SK-N-SH treated with all-trans-retinoic acid at 6 μM for 48 hours (cell line): Measurements from ENCODE around the gene B3GNT3.
A peak's percentile ranks its signal among the peaks of the same experiment; 100 is the strongest.

ENCODE experiments used
- ATAC-seq: fragments of 200-7000 bp; cut with Tn5 transposase; 3 replicates; pipeline ENCODE4 v1.9.1; 2020; ENCODE audit warnings: mild to moderate bottlenecking, moderate library complexity
- BACH2 ChIP-seq: fragments of 250-450 bp; sonication (Bioruptor Pico); IDR thresholded peaks from 2 replicates; pipeline ENCODE4 v1.9.0; 2021; ENCODE audit warnings: mild to moderate bottlenecking, borderline replicate concordance
- CSDC2 ChIP-seq: fragments of 250-450 bp; sonication (Bioruptor Pico); IDR thresholded peaks from 2 replicates; pipeline ENCODE4 v1.5.0; 2020; ENCODE audit warnings: mild to moderate bottlenecking, moderate library complexity
- CSRNP3 ChIP-seq: fragments of 250-450 bp; sonication (Bioruptor Pico); IDR thresholded peaks from 2 replicates; pipeline ENCODE4 v1.5.1; 2021; ENCODE audit warnings: mild to moderate bottlenecking, moderate library complexity
- GLIS3 ChIP-seq: fragments of 250-450 bp; sonication (Bioruptor Pico); IDR thresholded peaks from 2 replicates; pipeline ENCODE4 v1.5.0; 2020; ENCODE audit warnings: mild to moderate bottlenecking, moderate library complexity
- ISL1 ChIP-seq: fragments of 250-450 bp; sonication (Bioruptor Pico); IDR thresholded peaks from 2 replicates; pipeline ENCODE4 v2.1.2; 2022; ENCODE audit warnings: mild to moderate bottlenecking, moderate library complexity
- RARB ChIP-seq: fragments of 250-450 bp; sonication (Bioruptor Pico); IDR thresholded peaks from 2 replicates; pipeline ENCODE4 v1.8.0; 2021; ENCODE audit warnings: mild to moderate bottlenecking, moderate library complexity
- SNAI2 ChIP-seq: fragments of 250-450 bp; sonication (Bioruptor Pico); IDR thresholded peaks from 2 replicates; pipeline ENCODE4 v1.5.0; 2020; ENCODE audit warnings: mild to moderate bottlenecking, moderate library complexity
- TCF4 ChIP-seq: fragments of 250-450 bp; sonication (Bioruptor Pico); IDR thresholded peaks from 2 replicates; pipeline ENCODE4 v1.8.0; 2021; ENCODE audit warnings: mild to moderate bottlenecking, moderate library complexity, borderline replicate concordance
- TOX ChIP-seq: fragments of 250-450 bp; sonication (Bioruptor Pico); IDR thresholded peaks from 2 replicates; pipeline ENCODE4 v1.8.0; 2021; ENCODE audit warnings: mild to moderate bottlenecking, moderate library complexity, borderline replicate concordance
- ZFP3 ChIP-seq: fragments of 250-450 bp; sonication (Bioruptor Pico); IDR thresholded peaks from 2 replicates; pipeline ENCODE4 v1.5.0; 2020; ENCODE audit warnings: mild to moderate bottlenecking, moderate library complexity
- ZFP30 ChIP-seq: fragments of 450-650 bp; formaldehyde crosslinking; IDR thresholded peaks from 2 replicates; pipeline ENCODE4 v1.5.0; 2022; ENCODE audit warnings: mild to moderate bottlenecking, moderate library complexity
- ZNF565 ChIP-seq: fragments of 450-650 bp; formaldehyde crosslinking; conservative IDR thresholded peaks from 2 replicates; pipeline ENCODE4 v1.5.0; 2020; ENCODE audit warnings: low read depth, mild to moderate bottlenecking, moderate library complexity
- ZNF70 ChIP-seq: fragments of 450-650 bp; formaldehyde crosslinking; IDR thresholded peaks from 2 replicates; pipeline ENCODE4 v1.5.0; 2020; ENCODE audit warnings: mild to moderate bottlenecking, moderate library complexity
- TF ChIP-seq, protein P1 (sequence below): fragments of 250-450 bp; sonication (Bioruptor Pico); IDR thresholded peaks from 2 replicates; pipeline ENCODE4 v1.8.0; 2020; ENCODE audit warnings: mild to moderate bottlenecking, moderate library complexity, borderline replicate concordance
- TF ChIP-seq, protein P2 (sequence below): fragments of 250-450 bp; sonication (Bioruptor Pico); IDR thresholded peaks from 2 replicates; pipeline ENCODE4 v1.8.0; 2021; ENCODE audit warnings: low read depth, mild to moderate bottlenecking, moderate library complexity, borderline replicate concordance
- TF ChIP-seq, protein P3 (sequence below): fragments of 250-450 bp; sonication (Bioruptor Pico); IDR thresholded peaks from 2 replicates; pipeline ENCODE4 v1.5.0; 2020; ENCODE audit warnings: mild to moderate bottlenecking, moderate library complexity
- TF ChIP-seq, protein P4 (sequence below): fragments of 250-450 bp; sonication (Bioruptor Pico); IDR thresholded peaks from 2 replicates; pipeline ENCODE4 v1.5.1; 2020; ENCODE audit warnings: low read depth, mild to moderate bottlenecking, moderate library complexity

B3GNT3 gene

GRCh38 chr19:17829855-17830566 is 35.1 kb downstream of the B3GNT3 start (continued):
- TF ChIP-seq, protein P1, sequence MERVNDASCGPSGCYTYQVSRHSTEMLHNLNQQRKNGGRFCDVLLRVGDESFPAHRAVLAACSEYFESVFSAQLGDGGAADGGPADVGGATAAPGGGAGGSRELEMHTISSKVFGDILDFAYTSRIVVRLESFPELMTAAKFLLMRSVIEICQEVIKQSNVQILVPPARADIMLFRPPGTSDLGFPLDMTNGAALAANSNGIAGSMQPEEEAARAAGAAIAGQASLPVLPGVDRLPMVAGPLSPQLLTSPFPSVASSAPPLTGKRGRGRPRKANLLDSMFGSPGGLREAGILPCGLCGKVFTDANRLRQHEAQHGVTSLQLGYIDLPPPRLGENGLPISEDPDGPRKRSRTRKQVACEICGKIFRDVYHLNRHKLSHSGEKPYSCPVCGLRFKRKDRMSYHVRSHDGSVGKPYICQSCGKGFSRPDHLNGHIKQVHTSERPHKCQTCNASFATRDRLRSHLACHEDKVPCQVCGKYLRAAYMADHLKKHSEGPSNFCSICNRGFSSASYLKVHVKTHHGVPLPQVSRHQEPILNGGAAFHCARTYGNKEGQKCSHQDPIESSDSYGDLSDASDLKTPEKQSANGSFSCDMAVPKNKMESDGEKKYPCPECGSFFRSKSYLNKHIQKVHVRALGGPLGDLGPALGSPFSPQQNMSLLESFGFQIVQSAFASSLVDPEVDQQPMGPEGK (CRISPR knock-in tag), result no peak
- TF ChIP-seq SNAI2 (CRISPR knock-in tag) (peak; percentile 70; the same call in 1 of the 2 replicates), BACH2 (CRISPR knock-in tag) (no peak), GLIS3 (CRISPR knock-in tag) (no peak), ZFP30 (no peak), RARB (CRISPR knock-in tag) (no peak), ZFP3 (0 out of 2 replicates have a peak, but pooled peaks have one; percentile 55)
- TF ChIP-seq, protein P2, sequence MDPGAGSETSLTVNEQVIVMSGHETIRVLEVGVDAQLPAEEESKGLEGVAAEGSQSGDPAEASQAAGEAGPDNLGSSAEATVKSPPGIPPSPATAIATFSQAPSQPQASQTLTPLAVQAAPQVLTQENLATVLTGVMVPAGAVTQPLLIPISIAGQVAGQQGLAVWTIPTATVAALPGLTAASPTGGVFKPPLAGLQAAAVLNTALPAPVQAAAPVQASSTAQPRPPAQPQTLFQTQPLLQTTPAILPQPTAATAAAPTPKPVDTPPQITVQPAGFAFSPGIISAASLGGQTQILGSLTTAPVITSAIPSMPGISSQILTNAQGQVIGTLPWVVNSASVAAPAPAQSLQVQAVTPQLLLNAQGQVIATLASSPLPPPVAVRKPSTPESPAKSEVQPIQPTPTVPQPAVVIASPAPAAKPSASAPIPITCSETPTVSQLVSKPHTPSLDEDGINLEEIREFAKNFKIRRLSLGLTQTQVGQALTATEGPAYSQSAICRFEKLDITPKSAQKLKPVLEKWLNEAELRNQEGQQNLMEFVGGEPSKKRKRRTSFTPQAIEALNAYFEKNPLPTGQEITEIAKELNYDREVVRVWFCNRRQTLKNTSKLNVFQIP, result no peak

DNA sequence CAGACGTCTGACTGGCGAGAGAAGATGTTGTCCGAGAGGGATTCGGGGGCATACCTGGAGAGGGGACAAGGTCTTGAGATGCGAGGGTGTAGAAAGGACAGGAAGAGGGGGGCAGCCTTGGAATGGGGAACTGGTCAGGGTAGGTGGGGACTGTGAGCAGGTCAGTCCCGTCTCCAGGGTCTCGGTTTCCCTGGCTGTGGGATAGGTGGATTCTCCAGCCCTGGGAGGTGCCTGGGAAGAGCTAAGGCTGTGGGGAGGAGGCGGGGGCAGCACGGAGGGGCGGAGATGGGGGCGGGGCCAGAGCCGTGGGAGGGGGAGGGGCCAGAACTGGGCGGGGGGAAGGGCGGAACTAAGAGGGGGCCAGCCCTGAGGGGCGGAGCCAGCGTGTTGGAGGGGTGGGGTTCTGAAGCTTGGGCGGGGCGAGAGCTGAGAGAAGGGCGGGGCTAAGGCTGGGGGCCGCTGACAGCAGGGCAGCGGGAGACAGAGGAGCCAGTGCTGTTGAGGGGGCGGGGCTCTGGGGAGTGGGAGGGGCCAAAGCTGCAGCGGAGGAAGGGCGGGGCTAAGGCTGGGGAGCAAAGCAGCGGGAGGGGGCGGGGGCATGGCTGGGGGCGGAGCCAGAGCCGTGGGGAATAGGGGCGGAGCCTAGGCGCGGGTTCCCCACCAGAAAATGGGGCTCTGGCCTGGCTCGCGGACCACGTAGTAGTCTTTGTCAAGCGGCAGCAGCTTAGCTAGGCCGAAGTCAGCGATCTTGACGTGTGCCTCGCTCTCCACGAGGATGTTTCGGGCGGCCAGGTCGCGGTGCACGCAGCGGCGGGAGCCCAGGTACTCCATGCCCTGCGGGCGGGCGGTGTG is 35.9 kb downstream of the B3GNT3 start:
- peak; percentile 90 for ATAC-seq
- TF ChIP-seq ZNF70 (no peak), CSRNP3 (no peak), TCF4 (CRISPR knock-in tag) (no peak), TOX (CRISPR knock-in tag) (no peak), CSDC2 (CRISPR knock-in tag) (no peak), RARB (CRISPR knock-in tag) (no peak), GLIS3 (CRISPR knock-in tag) (no peak), ISL1 (CRISPR knock-in tag) (no peak)
- TF ChIP-seq, protein P2, result no peak
- TF ChIP-seq, protein P3, sequence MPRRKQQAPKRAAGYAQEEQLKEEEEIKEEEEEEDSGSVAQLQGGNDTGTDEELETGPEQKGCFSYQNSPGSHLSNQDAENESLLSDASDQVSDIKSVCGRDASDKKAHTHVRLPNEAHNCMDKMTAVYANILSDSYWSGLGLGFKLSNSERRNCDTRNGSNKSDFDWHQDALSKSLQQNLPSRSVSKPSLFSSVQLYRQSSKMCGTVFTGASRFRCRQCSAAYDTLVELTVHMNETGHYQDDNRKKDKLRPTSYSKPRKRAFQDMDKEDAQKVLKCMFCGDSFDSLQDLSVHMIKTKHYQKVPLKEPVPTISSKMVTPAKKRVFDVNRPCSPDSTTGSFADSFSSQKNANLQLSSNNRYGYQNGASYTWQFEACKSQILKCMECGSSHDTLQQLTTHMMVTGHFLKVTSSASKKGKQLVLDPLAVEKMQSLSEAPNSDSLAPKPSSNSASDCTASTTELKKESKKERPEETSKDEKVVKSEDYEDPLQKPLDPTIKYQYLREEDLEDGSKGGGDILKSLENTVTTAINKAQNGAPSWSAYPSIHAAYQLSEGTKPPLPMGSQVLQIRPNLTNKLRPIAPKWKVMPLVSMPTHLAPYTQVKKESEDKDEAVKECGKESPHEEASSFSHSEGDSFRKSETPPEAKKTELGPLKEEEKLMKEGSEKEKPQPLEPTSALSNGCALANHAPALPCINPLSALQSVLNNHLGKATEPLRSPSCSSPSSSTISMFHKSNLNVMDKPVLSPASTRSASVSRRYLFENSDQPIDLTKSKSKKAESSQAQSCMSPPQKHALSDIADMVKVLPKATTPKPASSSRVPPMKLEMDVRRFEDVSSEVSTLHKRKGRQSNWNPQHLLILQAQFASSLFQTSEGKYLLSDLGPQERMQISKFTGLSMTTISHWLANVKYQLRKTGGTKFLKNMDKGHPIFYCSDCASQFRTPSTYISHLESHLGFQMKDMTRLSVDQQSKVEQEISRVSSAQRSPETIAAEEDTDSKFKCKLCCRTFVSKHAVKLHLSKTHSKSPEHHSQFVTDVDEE, result no peak
- TF ChIP-seq, protein P4, sequence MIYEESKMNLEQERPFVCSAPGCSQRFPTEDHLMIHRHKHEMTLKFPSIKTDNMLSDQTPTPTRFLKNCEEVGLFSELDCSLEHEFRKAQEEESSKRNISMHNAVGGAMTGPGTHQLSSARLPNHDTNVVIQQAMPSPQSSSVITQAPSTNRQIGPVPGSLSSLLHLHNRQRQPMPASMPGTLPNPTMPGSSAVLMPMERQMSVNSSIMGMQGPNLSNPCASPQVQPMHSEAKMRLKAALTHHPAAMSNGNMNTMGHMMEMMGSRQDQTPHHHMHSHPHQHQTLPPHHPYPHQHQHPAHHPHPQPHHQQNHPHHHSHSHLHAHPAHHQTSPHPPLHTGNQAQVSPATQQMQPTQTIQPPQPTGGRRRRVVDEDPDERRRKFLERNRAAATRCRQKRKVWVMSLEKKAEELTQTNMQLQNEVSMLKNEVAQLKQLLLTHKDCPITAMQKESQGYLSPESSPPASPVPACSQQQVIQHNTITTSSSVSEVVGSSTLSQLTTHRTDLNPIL (CRISPR knock-in tag), result no peak

- TF ChIP-seq ZNF565 (CRISPR knock-in tag), result no peak
- TF ChIP-seq, protein P2, result no peak
- TF ChIP-seq, all 23 proteins: peak for 0
- no peak for ATAC-seq
Measured at GRCh38 chr19:17831419-17831888, 36.5 kb downstream of the B3GNT3 start.
